ENCODE data around the gene MGME1. TPM values are rescaled to one million over a fixed set of nuclear protein-coding genes. Genes with fewer than 3 reads are reported as not detected.

Gene MGME1
- total RNA-seq, 1 experiment from 2014 or later: 56.0 TPM

DNA sequence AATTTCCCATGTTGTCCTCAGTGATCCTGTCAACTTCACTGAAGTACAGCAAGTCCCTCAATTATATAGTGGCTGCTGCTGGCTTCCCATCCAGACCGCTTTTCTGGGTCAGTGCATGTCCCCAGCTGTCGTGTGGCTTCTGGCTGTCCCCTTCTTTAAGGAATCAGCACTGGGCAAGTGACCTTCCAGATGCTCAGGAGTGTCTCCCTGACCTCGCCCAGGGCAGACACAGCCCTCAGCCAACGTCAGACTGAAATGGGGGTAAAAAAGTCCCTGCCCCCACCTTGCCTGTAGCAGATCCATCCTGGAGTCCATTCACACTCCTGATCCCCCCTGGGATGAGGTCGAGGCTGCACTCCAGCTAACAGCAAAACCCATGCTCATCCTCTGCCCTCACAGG lies 65.2 kb downstream of the MGME1 start:
- DNase-seq (ENCODE audit: low spot score): no peak
- no peak for ATAC-seq
- Mint-ChIP-seq H3K27me3 (ENCODE audit: low read depth) (no peaks in the 10 kb centered on the region), H3K4me3 (no peak overlapping the region), H3K27ac (no peak overlapping the region), H3K9me3 (no peaks in the 10 kb centered on the region), H3K4me1 (peaks cover 8% of the 10 kb centered on the region), H3K36me3 (peaks cover 5% of the 10 kb centered on the region)
- POLR2A ChIA-PET: no interaction called here
- CTCF ChIA-PET: interaction anchor here (1.6 kb wide), 1 partner anchor 242 kb away, joined by 4 read pairs; no protein-coding TSS in a partner anchor
- TF ChIP-seq SMAD3 (CRISPR knock-in tag; IDR thresholded peaks at IDR 0.05; ENCODE audit: borderline replicate concordance) (no peak), NFATC4 (CRISPR knock-in tag; IDR thresholded peaks at IDR 0.05) (no peak), ZNF671 (CRISPR knock-in tag; IDR thresholded peaks at IDR 0.05) (no peak), FOXJ3 (CRISPR knock-in tag; IDR thresholded peaks at IDR 0.05; ENCODE audit: borderline replicate concordance) (no peak)
- TF ChIP-seq, protein P1, sequence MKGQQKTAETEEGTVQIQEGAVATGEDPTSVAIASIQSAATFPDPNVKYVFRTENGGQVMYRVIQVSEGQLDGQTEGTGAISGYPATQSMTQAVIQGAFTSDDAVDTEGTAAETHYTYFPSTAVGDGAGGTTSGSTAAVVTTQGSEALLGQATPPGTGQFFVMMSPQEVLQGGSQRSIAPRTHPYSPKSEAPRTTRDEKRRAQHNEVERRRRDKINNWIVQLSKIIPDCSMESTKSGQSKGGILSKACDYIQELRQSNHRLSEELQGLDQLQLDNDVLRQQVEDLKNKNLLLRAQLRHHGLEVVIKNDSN (CRISPR knock-in tag; IDR thresholded peaks at IDR 0.05): no peak
- TF ChIP-seq, protein P2, sequence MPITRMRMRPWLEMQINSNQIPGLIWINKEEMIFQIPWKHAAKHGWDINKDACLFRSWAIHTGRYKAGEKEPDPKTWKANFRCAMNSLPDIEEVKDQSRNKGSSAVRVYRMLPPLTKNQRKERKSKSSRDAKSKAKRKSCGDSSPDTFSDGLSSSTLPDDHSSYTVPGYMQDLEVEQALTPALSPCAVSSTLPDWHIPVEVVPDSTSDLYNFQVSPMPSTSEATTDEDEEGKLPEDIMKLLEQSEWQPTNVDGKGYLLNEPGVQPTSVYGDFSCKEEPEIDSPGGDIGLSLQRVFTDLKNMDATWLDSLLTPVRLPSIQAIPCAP (CRISPR knock-in tag; IDR thresholded peaks at IDR 0.05): no peak

DNA sequence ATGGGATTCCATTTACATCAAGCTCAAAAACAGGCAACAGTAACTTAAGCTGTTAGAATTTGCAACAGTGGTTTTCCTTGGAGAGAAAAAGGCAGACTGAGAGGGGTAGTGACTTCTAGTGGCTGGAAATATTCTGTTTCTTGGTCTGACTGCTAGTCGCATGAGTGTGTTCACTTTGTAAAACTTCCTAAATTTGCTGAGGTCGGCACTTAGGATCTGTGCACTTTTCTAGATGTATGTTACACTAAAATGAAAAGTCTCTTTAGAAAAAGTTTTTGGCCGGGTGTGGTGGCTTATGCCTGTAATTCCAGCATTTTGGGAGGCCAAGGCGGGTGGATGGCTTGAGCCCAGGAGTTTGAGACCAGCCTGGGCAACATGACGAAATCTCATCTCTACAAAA lies 70.2 kb downstream of the MGME1 start:
- Mint-ChIP-seq H3K27me3 (ENCODE audit: low read depth) (no peaks in the 10 kb centered on the region), H3K36me3 (peaks cover 19% of the 10 kb centered on the region), H3K27ac (no peak overlapping the region), H3K4me1 (peaks cover 7% of the 10 kb centered on the region), H3K9me3 (no peaks in the 10 kb centered on the region), H3K4me3 (no peak overlapping the region)
- DNase-seq (ENCODE audit: low spot score) (no peak), ATAC-seq (no peak)
- TF ChIP-seq, protein P2 (CRISPR knock-in tag; IDR thresholded peaks at IDR 0.05): no peak
- CTCF ChIA-PET: no interaction called here
- POLR2A ChIA-PET: no interaction called here

Other genes with a start within 250 kb of the MGME1 start
- gene SNX5, start 224 bp upstream of the MGME1 start, total RNA-seq (2021): 172 to 192 TPM (median 173 TPM) in 3 replicates
- 9.8 to 11.0 TPM (median 10.4 TPM) in 3 replicates for gene OVOL2, start 88.9 kb downstream of the MGME1 start, total RNA-seq (2021)
- 21.8 to 24.1 TPM (median 23.8 TPM) in 3 replicates for gene KAT14, start 168.8 kb downstream of the MGME1 start, total RNA-seq (2021)
- 21.6 to 25.7 TPM (median 23.0 TPM) in 3 replicates for gene PET117, start 168.8 kb downstream of the MGME1 start, total RNA-seq (2021)